ENCODE results near the gene ASPG.

- TF ChIP-seq POLR2AphosphoS5 (IDR thresholded peaks at IDR 0.05): no peak
- no peak for TF ChIP-seq CTCF (IDR thresholded peaks at IDR 0.05)
- TF ChIP-seq POLR2A (IDR thresholded peaks at IDR 0.05): no peak
Observed at GRCh38 chr14:104163541-104163940, 78.0 kb downstream of the ASPG start.

Data from upper lobe of left lung (tissue), 4 donors.